HG02938 (cell line): Measurements from ENCODE around the gene RALY.
"Not testable (repeated sequence)": the region's sequence is repeated elsewhere in the genome, so short reads cannot be mapped to it uniquely, and the experiment has no call there.

ENCODE experiments used
- ATAC-seq: cut with Tn5 transposase; IDR thresholded peaks from one replicate; pipeline ENCODE4 v1.9.1; 2021; ENCODE audit warnings: mild to moderate bottlenecking, moderate library complexity; ENCODE audit not compliant: unreplicated experiment

Gene RALY

DNA sequence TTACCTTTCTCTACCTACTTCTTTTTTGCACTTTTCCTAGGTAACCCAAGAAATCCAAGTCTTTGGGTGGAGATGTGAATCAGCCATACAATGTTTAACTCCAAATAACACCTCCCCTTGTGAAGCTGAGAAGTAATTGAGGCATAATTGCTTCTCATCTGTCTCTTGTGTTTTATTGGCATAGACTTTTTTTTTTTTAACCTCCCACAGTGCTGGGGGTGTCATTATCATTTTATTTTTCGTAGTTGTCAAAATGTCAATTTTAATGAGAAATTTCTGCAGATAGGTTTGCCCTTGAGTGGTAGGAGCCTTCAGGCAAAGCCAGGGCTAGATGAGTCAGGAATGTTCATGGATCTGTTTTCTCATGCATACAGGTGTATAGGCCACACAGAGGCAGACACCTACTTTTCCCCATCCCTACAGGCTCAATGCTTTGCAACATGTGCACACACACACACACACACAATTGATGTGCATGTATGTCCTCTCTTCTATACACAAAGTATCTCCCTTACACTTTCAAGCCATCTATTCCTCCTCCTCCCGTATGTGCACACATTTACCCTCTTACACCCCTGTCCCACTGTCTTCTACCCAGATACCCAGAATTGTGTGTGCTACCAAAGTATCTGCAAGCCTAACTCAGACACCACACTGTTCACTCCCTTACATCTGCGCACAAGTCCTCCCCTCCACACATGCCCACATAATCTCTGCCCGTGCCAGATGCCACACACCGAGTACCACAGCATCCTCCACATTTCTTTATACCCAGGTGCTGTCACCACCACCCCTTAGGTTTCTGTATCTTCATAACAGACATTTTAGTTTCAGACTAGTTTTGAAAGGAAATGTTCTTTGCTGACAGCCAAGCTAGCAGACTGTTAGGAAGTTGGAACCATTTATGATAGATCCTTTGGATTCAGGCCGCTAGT, 22.0 kb downstream of the RALY start:
- ATAC-seq, result no peak

- ATAC-seq, result no peak
Observed at GRCh38 chr20:34016736-34017135, 23.0 kb downstream of the RALY start.

DNA sequence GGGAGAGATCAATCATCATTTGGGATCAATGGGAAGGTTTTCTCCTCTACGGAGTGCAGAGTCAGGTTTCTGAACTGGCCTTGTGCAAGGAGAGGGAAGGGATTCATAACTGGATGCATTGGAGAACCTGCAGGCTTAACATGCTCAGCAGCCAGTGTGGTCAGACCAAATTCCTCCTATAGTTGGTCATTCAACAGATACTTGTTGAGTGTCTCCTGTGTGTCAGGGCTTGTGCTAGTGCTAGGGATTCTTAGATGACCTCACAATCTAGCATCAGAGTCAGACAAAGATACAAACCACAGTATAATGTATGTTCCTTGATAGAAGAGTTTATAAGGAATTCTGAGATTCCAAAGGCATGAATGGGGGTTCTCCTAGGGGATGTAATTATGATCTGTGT, 23.9 kb downstream of the RALY start:
- no peak for ATAC-seq

DNA sequence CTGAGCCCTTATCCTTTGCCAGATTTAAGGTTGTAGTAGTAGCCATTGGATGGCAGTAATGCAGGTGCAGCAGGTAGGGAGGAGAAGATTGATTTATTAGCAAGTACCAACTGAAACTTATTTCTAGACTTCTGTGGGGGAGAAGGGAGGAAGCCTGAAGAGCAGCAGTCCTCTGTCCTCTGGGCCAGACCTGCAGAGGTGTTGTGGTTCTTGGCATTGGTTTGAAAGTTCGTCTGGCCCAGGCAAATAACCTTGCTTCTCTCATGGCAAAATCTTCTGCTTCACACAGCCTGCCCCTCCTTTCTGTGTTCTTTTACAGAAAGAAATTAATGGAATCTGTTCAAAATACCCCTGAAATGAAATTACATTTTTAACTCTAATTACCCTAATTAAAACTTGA, 24.5 kb downstream of the RALY start:
- ATAC-seq, result no peak

GRCh38 chr20:34022151-34022838, 28.6 kb downstream of the RALY start:
- no peak for ATAC-seq

GRCh38 chr20:34022839-34023234, 29.1 kb downstream of the RALY start:
- no peak for ATAC-seq

DNA sequence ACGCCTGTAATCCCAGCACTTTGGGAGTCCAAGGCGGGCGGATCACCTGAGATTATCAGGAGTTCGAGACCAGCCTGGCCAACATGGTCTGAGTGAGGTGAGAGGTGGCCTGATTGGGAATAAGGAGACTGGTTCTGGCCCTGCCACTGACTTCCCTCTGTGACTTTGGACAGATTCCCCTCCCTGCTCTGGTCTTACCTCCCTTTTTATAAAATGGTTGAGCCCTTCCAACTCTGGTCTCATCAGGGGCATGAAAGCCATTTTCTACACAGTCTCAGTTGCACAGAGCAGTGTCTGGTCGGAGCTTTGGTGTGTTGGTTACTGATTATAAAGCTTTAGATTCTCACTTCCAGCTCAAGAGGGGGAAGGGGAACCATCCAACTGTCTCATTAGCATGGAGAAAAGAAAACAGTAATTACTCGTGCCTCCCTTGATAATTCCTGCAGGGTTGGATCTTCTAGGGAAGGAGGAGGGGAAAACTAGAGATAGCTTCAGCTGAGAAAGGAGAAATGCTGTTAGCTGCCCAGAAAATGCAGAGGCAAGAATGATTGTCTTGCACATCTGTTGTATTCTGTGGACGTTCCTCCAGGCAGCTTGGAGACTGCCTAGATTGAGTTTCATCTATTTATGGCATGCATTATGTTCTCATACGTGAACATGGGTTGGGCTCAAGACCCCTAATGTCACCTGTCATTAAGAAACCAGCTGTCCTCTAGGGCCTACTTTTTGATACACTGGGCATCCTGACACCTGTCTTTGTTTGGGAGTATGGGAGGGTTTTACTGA, 30.4 kb downstream of the RALY start:
- ATAC-seq, result no peak

- ATAC-seq, result no peak
Observed at GRCh38 chr20:34024723-34025351, 31.1 kb downstream of the RALY start.

GRCh38 chr20:34028013-34028412, 34.3 kb downstream of the RALY start:
- not testable (repeated sequence) for ATAC-seq

- ATAC-seq, result no peak
Observed at GRCh38 chr20:34029415-34029814, 35.7 kb downstream of the RALY start.

DNA sequence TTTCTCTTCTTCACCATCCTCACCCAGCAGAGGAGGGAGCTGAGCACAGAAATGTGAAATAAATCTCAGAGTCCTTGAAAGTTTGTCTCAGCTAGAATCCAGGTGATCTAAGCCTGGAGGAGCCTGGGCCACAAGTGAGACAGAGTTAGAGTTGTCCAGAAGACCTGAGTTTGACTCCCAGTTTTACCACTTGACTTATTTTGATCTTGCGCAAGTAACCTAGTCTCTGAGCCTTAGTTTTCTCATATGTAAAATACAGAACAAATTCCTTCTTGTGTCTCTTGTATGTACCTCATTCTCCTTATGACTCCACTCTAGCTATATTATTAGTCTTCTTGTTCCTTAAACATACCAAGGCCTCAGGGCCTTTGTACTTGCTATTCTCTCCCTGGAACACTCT, 36.7 kb downstream of the RALY start:
- no peak for ATAC-seq

GRCh38 chr20:34033903-34034302, 40.2 kb downstream of the RALY start:
- ATAC-seq, result no peak

DNA sequence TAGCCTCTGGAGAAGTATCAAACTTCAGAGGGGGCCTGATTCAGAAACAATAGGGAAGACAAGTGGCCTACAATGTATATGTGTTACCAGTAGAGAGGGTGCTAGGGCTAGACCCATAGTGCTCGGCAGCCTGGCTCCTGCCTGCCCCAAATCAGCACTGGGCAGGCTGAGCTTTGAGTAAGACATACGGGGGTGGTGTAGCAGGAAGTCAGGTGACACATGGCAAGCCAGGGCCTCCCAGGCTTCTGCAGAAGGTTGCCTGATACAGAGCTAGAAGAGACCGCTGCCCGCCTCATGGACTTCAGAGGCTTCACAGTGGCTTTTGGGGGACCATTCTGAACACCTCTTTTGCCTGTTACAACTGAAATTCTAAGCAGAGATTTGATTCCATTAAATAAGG, 43.4 kb downstream of the RALY start:
- ATAC-seq, result no peak

DNA sequence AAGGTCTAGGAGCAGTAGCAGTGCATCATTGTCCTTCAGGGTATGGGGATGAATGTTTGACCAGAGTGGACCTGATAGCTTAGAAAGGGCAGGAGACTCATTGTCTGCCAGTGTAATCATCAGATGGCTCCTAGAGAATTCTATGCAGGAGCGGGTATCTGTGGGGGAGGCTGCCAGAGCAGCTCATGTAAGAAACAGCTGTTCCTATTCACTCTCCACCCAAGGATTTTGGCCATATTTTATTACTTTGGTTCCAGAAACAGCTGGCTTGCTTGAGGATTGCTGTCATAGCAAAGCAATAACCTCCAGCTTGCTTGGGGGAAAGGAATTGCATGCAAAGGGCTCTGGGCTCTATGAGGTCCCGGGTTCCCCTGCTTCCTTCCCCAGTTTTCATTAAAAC, 44.1 kb downstream of the RALY start:
- no peak for ATAC-seq

GRCh38 chr20:34040300-34040995, 46.7 kb downstream of the RALY start:
- ATAC-seq, result no peak

DNA sequence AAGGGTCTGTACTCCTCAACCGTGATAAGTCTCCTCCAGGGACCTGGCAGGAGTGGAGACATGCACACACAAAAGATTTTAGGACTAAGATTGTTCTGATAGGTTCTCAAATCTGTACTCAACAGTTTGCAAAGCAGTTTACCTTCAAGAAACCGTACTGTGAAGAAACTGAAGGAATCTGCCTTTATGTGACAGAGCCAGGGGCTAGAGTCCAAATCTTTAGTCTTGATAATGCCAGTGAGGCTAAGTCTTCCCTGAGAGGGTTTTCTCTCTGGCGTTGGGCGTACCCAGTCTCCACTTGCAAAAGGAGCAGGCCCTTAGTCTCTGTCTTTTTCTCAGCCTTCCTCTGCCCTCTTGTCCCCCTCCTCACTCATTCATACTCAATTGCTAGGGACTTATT, 47.5 kb downstream of the RALY start:
- ATAC-seq, result no peak

GRCh38 chr20:34042262-34042661, 48.6 kb downstream of the RALY start:
- ATAC-seq, result no peak

DNA sequence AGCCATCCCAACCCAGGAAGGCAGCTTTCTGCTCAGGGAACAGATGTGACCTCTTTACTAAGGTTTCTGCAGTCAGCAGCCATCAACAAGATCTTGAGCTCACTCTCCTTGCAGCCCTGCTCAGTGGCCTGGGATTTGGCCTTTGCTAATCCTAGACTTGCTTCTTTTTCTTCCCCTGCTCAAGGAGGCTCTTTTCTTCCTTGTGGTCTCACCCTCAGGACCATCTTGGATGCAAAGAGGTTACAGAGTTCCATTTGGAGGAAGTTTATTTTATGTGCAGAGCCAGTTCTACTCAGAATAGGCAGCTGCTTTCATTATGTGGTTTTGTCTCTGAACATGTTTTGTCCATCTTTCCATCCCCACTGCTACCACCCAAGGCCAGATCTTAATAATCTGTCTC, 49.3 kb downstream of the RALY start:
- ATAC-seq, result no peak

GRCh38 chr20:34045294-34045693, 51.6 kb downstream of the RALY start:
- ATAC-seq, result no peak

DNA sequence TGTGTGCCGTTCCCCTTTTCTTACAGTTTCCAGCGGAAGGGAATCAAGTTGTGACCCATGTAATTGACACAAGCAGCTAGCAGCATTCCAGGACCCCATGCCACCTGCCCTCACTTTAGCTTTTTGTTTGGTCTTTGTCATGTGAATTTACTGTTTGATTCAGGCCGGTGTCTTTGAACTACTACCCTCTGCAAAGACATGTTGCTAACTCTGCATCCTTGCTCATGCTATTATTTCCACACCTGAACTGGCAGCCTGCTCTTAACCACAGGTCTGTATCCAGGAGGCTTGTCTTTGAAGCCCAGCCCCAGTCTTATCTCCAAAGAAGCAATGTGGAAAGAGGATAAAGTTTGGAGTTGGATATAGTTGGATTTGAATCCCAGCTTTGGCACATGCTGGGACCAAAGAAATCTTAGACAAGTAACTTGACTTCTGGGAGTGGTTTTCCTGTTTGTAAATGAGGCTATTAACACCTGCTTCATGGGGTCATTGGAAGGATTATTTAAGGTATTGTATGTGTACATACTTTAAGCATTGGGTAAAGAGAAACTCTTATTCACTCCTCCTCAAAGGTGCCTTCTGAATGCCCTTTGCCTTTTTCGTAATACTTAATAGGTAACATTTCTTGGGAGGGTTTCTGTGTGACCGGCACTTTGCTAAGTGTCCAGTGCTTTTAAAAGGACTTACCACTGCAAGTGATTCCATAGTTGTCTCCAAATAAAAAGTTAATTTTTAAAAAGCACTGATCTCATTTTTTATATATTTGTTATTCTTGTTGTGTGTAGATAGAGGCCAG, 52.4 kb downstream of the RALY start:
- ATAC-seq, result no peak
